GM12892 (cell line): ENCODE data around the gene DDC.

Experiments
- DNase-seq: peaks from one replicate; pipeline ENCODE4 v3.0.0; 2011; ENCODE audit not compliant: insufficient read length
- FAIRE-seq: peaks from 2 replicates; lab custom pipeline; 2011; peaks lifted over from hg19 to GRCh38; lab: Jason Lieb, UNC
- POLR2A ChIP-seq: IDR thresholded peaks from 2 replicates; pipeline ENCODE4 v1.6.1; 2011; ENCODE audit warnings: low read depth, low read length, control low read depth
- POLR2AphosphoS5 ChIP-seq: IDR thresholded peaks from 2 replicates; pipeline ENCODE4 v1.6.1; 2011; ENCODE audit warnings: low read depth, low read length, control low read depth
- TAF1 ChIP-seq: IDR thresholded peaks from 2 replicates; pipeline ENCODE4 v1.6.1; 2011; ENCODE audit warnings: low read depth, mild to moderate bottlenecking, control low read depth, low read length, borderline replicate concordance

The DDC gene

DNA sequence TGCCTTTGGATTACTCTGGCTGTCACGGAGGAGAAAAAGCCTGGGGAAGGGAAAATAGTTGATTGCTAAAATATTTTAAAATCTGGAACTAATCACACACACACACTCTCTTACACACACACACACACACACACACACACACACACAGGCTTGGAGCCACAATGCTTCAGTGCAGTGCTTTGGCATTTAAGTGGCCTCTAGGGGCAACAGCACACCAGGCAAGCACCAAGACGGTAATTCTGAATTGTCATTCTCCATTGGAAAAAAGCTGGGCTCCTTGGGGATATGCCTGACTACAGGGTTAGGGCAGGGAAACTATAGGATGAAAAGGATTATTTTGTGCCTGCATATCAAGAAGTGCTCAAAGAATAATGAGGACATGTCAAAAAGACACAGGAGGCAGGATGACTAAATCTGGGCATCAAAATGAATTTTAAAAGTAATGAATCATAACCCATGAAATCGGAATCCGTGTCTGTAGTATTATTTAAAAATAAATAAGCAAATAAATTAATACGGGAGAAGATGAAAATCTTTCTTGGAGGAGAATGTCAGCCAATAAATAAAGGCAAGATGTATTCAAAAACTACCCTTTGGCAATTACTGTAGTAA lies 30.4 kb upstream of the DDC start:
- no peak for TF ChIP-seq POLR2AphosphoS5
- no peak for TF ChIP-seq TAF1
- TF ChIP-seq POLR2A: no peak
- FAIRE-seq: no peak
- DNase-seq: no peak

DNA sequence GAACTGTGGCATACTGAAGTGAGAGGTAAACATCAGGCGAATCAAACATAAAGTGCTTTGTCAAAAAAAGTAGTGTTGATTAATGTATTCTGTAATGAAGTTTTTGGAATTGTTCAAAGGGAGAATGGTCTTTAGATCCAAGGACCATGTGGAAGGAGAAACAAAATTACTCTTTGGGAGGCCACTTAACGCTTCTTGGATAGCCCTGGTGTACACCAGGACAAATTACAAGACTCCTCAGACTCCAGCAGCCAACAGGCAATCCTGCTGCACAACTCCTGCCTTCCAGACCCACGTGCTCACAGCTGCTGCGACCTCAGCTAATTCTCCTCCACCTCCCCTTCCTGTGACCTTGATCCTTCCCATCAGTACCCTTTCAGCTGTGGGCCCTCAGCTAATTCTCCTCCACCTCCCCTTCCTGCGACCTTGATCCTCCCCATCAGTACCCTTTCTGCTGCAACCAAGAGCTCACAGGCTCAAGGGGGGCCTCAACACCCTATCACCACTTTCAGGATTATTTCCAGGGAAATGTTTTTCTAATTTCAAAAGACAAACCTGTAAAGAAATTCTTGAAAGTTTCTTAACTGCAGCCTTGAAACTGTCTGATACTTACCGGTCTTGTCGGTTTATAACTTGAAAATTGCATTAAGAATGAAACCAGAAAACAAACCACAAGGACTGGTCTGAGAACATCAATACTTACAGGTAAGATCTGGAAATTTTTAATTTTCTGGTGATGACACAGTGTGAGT lies 29.7 kb upstream of the DDC start:
- FAIRE-seq: no peak
- TF ChIP-seq POLR2AphosphoS5 (no peak), POLR2A (no peak), TAF1 (no peak)
- no peak for DNase-seq

DNA sequence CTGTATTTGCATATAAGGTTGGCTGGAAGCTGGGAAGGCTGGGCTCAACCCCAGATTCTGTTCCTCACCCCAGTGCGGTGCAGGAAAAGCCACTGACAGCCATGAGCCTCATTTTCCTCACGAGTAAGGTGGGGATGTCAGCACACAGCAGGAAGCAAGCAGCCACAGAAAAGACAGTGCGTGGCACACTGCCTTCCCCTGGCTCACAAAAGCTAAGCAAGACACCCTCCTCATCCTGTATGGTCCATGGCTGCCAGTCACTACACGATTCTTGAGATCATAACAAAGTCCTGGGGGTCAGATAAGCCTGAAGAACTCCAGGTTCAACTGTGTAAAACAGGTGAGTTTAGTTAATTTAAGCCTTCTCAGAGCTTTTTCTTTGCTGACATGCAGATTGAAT lies 28.9 kb upstream of the DDC start:
- DNase-seq (no peak), FAIRE-seq (no peak)
- no peak for TF ChIP-seq POLR2A
- no peak for TF ChIP-seq TAF1
- no peak for TF ChIP-seq POLR2AphosphoS5

DNA sequence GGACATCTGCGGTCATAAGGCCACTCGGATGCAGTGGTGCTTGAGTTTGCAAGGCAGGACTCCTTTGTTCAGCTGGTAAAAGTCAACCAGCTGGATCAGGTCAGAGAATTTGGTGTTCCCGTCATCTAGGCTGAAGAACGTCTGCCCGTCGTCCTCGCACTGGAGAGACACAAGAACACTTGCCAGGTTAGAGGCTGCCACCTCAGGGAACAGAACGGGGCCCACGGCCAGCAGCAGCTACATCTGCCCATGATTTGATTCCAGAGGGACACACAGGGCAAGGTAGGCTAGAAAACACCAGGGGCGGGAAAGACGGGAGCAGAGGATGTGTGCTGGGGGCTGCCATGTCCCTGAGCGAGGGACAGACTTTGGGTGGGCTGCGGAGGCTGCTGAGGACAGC lies 27.7 kb upstream of the DDC start:
- FAIRE-seq: no peak
- TF ChIP-seq POLR2A (no peak), POLR2AphosphoS5 (no peak), TAF1 (no peak)
- DNase-seq: no peak

DNA sequence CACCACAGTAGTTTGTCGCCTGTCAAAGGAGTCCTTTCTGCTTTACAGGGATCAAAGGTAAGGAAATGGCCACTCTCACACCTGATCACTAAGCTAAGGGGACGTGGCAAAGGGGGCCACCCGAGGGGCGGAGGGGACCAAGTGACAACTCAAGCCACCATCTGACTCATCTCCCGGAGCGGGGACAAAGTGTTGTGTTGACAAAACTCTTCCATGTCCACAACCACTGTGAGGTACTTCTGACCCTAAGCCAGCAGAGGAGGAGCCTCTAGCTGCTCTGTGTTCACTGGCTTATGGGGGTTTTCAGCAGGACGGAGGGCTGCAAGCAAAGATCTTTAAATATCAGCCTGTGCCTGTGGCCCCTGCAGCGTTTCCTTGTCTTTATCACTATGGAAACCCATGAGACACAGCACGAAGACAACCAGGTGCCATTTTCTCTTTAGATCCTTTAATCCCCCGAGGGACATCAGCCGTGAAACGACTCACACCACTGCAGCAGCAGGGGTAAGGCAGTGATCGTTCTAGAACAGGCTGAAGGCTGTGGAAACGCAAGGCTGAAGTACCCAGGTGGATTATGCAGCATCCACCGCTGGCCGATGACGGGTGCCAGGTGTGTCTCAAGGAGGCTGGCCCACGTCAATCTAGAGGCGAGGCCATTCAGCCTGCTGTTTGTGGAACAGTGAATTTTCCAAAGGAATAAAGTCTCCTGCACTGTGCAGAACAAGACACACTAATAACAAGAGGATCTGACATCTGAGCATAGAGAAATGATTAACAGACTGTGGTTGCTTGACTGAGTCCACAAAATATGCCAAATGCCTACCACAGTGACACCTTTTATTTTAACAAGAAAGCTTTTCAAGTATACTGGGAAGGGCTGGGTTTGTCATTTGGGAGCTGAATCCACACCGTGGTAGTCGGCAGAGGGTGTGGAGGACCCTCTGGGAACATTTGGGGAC lies 26.6 kb upstream of the DDC start:
- no peak for FAIRE-seq
- TF ChIP-seq TAF1 (no peak), POLR2AphosphoS5 (no peak)
- DNase-seq: no peak

DNA sequence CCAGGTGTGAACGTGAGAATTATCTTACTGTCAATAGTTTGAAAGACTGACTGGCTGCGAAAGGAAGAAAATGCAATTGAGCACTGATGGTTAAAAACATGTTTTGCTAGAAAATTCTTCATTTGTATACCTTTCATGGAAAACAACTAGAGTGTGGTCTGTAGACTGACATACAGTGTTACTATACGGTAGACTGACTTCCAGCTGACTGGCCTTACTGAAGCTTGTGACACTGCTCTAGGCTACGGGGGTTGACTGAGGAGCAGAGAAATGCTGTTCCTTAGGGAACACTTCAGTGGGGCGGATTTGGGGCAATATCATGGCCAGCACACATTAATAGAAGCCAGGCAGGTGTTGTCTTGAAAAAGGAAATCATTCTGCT lies 25.9 kb upstream of the DDC start:
- FAIRE-seq (no peak), DNase-seq (no peak)

DNA sequence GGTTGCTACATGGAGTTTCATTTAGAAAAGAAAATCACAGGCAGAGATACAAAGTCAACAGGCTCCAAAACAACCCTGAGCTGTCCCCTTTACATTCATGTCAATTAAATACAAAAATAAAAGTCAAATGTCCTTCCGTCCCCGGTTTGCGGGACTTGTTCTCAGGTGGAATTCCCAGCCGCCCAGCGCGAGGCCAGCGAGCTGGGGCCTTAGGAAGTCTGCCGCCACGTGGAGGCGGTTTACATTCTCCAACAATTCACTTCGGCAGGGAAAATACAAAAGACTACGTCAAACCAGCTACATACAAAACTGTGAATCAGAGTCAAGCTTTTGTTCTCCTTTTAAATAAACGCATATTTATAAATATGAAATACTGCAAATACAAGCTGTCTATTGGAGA lies 25.3 kb upstream of the DDC start:
- DNase-seq (no peak), FAIRE-seq (no peak)
- TF ChIP-seq POLR2AphosphoS5: no peak
- TF ChIP-seq TAF1: no peak
- TF ChIP-seq POLR2A: no peak

More for the DNA sequence above, 25.9 kb upstream of the DDC start:
- TF ChIP-seq POLR2A (no peak), POLR2AphosphoS5 (no peak), TAF1 (no peak)

DNA sequence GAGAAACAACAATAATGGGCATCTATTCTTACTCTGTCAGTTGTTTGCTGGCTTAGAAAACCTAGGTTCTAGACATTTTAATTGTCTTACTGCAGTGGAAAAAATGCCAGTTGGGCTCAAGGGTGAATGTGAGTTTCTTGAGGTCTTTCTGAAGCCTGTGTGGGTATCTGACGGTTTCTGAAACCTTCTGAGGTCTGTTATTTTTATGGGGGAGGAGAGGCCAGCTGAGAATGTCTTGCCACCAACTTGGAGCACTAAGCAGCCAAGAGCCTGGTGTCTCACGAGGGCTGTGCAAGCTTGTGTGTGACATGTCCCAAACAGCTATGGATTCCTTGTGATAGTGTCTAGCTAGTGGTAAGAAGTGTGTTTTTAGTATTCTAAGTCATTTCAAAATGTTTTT lies 24.2 kb upstream of the DDC start:
- no peak for FAIRE-seq
- TF ChIP-seq TAF1: no peak
- no peak for TF ChIP-seq POLR2AphosphoS5
- TF ChIP-seq POLR2A: no peak
- no peak for DNase-seq

DNA sequence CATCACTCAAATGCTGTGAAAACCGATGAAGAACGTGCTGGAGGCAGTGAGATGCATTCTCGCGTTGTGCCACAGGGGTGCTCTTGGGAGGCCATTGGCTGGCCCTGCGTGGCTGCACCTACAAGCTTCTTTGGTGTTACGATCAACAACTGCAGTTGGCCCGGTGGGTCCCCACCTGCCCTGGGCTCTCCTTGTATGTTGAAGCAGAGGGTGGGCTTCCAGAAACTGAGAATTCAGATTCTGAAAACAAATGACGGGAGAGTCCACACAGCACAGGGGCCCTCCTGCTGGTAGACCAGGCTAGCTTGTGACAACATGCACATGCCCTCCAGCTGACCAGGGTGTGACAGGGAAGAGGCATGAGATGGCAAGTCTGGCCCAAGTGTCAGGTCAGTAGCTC lies 23.7 kb upstream of the DDC start:
- DNase-seq (no peak), FAIRE-seq (no peak)
- no peak for TF ChIP-seq TAF1

DNA sequence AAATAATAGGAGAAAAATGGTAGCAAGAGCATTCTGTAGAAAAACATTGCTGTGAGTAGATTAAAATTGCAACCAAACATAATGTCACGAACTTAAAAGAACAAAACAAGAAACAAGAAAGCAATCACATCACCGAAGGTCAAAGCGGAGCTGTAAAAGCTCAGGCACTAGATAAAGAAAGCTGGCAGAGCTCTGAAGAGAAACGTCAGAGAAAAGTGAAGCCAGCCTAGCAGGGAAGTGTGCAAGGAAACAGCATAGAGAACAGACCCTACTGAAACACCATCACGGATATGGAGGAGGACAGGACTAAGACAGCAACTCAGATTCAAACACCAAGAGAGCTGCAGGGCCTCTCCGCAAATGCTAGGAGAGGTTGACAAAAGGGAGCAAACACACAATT lies 22.5 kb upstream of the DDC start:
- TF ChIP-seq POLR2A (no peak), TAF1 (no peak), POLR2AphosphoS5 (no peak)
- FAIRE-seq (no peak), DNase-seq (no peak)

DNA sequence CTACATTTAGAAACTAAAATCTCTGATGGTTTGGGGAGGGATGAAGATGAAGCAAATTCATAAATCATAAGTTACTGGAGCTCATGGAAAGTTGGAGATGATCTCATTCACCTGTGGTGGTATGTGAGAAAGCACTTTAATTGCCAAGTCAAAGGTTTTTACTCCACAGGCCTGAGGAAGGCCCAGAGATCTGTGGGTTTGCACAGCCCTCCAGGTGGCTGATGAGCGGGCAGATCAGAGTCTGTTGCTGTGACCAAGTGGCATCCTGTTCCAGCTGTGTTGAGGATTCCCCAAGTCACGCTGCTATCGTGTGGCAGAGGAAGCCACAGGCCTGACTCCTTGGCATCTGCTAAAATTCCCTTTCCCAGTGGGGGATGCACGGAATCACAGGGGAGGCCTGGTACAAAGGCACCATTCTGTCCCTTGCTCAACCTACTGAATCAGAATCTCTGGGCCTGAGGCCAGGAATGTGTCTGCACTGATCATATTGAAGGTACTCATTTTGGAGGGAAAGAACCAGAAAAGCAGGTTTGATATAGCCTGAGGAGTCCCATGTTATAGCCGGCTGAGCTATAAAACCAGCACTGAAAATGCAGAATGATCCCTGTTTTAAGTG lies 19.7 kb upstream of the DDC start:
- FAIRE-seq (no peak), DNase-seq (no peak)
- TF ChIP-seq POLR2A (no peak), TAF1 (no peak)
